Activated CD8-positive, alpha-beta memory T cell treated with anti-CD3 and anti-CD28 coated beads for 1 hour (primary cell): ENCODE data around the gene ELP6.
A peak's percentile ranks its signal among the peaks of the same experiment; 100 is the strongest.

Source experiments
- DNase-seq, 2 donors: peaks; one replicate each; pipeline ENCODE4 v3.0.0-alpha.2; 2020; ENCODE audit warnings: low read depth in 1 of 2; ENCODE audit errors: extremely low read depth in 1 of 2

ELP6 gene

GRCh38 chr3:47513125-47513929 lies at the start of gene ELP6:
Gene ELP6 (minus strand): TSS chr3:47513712. CDS start chr3:47513590, 122 bp downstream.
- DNase-seq, result peak; percentile 93 to 95

GRCh38 chr3:47556351-47556750 lies 42.8 kb upstream of the ELP6 start:
- DNase-seq, result no peak

DNA sequence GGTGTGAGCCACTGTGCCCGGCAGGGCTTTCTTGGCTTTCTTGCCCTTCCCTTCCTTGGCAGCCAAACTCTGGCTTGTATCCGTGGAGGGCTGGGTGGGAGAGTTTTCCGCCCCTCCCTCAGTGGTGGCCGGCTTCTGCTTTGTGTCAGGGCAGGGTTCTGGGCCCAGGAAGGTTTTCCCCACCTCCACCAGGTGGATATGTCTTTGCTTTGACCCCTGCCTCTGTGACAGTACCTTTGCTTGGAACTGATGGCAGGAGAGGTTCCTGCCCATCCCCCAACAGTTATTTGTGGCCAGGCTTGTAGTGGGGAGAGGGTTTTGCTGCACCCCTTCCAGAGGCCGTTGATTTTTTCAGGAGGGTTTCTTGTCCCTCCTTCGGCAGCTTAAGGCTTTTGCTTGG lies 40.8 kb upstream of the ELP6 start:
- no peak for DNase-seq

GRCh38 chr3:47553407-47553806 lies 39.9 kb upstream of the ELP6 start:
- no peak for DNase-seq

DNA sequence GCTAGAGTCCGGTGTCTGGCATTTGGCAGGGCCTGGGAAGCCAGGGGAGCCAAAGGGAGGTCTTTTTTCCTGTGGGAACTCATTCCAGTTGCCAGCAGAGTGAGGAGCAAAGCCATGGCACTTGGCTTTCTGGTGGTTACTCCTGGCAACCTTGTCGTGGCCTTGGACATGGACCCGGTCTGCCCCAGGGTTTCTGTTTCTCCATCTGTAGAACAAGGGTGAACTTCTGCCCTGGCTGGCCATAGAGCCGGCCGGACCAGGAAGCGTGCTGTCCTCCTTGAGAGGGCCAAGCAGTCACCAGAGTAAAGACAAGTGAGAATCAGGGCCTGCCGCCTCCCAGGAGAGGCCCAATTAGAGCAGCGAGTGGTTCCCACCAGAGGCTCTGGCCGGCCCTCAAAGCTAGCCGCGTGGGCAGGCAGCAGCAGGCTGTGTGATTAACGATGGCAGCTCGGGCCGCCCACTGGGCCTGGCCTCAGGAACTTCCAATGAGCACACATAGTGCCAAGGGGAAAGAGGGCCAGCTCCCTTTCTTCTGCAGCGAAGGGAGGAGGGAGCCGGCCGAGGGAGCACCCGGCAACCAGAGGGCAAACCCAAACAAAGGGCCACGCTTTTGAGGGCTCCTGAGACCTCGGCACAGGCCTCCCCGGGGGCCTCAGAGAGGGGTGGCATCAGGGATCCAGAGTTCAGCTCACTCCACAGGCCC lies 29.1 kb upstream of the ELP6 start:
- no peak for DNase-seq

- no peak for DNase-seq
Measured at GRCh38 chr3:47541583-47542108, 28.1 kb upstream of the ELP6 start.

DNA sequence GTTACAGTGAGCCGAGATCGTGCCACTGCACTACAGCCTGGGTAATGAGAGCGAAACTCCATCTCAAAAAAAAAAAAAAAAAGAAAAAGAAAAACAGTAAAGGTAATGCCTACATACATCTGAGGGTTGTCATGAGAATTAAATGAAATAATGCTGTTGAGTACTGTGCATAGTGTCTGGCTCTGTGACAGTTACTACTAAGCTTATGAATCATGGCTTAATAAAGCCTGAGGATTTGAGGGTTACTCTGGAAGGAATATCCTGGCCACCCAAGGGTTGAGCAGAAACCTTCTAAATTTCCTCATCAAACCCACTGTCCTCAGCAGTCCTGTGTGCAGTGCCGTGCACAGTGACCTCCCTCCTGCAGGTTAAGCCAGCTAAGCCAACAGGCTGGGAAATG lies 26.8 kb upstream of the ELP6 start:
- DNase-seq, result no peak

- no peak for DNase-seq
Measured at GRCh38 chr3:47536967-47537366, 23.5 kb upstream of the ELP6 start.

- no peak for DNase-seq
Measured at GRCh38 chr3:47536221-47536891, 22.8 kb upstream of the ELP6 start.

- DNase-seq, result no peak
Measured at GRCh38 chr3:47533996-47534454, 20.5 kb upstream of the ELP6 start.

DNA sequence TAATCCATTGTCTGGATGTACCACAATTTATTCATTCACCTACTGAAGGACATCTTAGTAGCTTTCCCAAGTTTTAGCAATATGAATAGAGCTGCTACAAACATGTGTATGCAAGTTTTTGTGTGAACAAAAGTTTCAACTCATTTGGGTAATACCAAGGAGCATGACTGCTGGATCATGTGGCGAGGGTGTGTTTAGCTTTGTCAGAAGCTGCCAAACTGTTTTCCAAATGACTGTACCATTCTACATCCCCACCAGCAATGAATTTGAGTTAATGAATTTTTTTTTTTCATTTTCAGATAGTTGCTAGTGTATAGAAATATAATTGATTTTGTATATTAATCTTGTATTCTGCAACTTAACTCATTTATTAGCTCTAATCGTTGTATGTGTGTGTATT lies 20.0 kb upstream of the ELP6 start:
- DNase-seq, result no peak

- no peak for DNase-seq
Measured at GRCh38 chr3:47527952-47528725, 14.6 kb upstream of the ELP6 start.

- no peak for DNase-seq
Measured at GRCh38 chr3:47525617-47526016, 12.1 kb upstream of the ELP6 start.

- no peak for DNase-seq
Measured at GRCh38 chr3:47523310-47524073, 10.0 kb upstream of the ELP6 start.

- peak; percentile 50 to 52 for DNase-seq
Measured at GRCh38 chr3:47522082-47522987, 8.8 kb upstream of the ELP6 start.

DNA sequence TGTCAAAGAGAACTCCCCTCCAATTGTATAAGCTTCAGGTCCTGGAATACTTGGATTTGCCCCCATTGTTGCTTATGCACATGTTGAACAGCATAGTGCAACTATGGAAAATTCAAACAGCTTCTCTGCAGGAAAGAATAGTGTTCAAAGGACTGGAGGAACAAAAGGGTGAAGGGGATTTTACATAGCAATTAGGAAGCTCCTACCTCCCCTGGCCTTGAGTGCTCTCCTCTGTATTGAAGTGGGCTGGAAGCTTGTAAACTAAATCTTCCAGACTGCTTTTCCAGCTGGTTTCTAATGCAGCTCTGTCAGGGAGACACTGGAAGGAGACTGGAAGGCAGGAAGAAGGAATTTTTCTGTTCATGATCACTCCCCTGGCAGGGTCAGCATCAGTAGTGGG lies 7.2 kb upstream of the ELP6 start:
- DNase-seq, result no peak

DNA sequence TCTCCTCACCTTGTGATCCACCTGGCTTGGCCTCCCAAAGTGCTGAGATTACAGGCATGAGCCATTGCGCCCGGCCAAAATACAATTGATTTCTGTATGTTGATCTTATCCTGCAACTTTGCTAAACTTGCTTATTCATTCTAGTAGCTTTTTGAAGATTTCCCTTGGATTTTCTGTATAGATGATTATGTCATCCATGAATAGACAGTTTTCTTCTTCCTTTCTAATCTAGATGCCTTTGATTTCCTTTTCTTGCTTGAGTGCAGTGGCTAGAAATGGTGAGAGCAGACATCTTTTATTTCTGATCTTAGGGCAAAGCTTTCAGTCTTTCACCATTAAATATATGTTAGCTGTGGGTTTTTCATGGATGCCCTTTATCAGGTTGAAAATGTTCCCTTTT lies 4.4 kb upstream of the ELP6 start:
- no peak for DNase-seq

DNA sequence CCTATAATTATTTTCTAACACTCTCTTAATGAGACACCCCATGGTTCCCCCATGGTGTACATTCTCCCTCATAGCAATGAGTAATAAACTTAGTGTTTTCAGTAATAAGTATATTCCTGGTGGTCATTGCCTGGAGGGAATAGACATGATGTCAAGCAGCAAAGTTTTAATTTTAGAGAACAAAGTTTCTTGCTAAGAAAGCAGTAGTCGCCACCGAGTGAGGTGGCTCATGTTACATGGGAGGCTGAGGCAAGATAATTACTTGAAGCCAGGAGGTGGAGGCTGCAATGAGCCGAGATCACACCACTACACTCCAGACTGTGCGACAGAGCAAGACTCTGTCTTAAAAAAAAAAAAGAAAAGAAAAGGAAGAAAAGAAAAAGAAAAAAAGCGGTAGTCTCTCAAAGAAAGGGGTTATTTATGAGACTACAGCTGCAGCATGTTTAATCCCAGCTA lies 2.4 kb upstream of the ELP6 start:
- DNase-seq, result no peak

GRCh38 chr3:47515100-47515499 lies 1.6 kb upstream of the ELP6 start:
- DNase-seq, result no peak
